MCF 10A (cell line): ENCODE data around the gene WFIKKN2. TPM values are rescaled to one million over a fixed set of nuclear protein-coding genes. Genes with fewer than 3 reads are reported as not detected.

Source experiments
- BruUV-seq: library from RNA; stranded (reverse); fragments of 400-500 nt; replicated peaks from 2 replicates; lab custom pipeline; 2021; lab: Mats Ljungman, UMichigan
- CTCF ChIA-PET: fragments of 300-600 bp; sonication (Branson Sonifier 250); formaldehyde crosslinking; extraction: SDS; loops from one replicate; lab custom pipeline; 2021; ENCODE audit warnings: antibody characterized with exemption, inconsistent platforms; lab: Yijun Ruan, JAX
- POLR2A ChIA-PET: fragments of 300-600, 350-650 bp; sonication (Branson Sonifier 250); formaldehyde crosslinking; extraction: SDS; loops from one replicate; lab custom pipeline; 2020; ENCODE audit warnings: antibody characterized with exemption, inconsistent platforms; lab: Yijun Ruan, JAX
- DNase-seq: peaks from one replicate; pipeline ENCODE4 v3.0.0-alpha.2; 2018; ENCODE audit not compliant: unreplicated experiment
- H3K27ac Mint-ChIP-seq: one replicate; pipeline ENCODE4 v1.8.0; 2022; ENCODE audit warnings: mild to moderate bottlenecking, low read depth, mixed read lengths; ENCODE audit not compliant: unreplicated experiment
- H3K27me3 Mint-ChIP-seq: one replicate; pipeline ENCODE4 v1.8.0; 2022; ENCODE audit warnings: mixed read lengths; ENCODE audit not compliant: insufficient read depth, unreplicated experiment
- H3K36me3 Mint-ChIP-seq: one replicate; pipeline ENCODE4 v1.8.0; 2022; ENCODE audit warnings: mild to moderate bottlenecking, moderate library complexity, mixed read lengths; ENCODE audit not compliant: insufficient read depth, unreplicated experiment
- H3K4me1 Mint-ChIP-seq: one replicate; pipeline ENCODE4 v1.8.0; 2022; ENCODE audit warnings: mixed read lengths; ENCODE audit not compliant: insufficient read depth, unreplicated experiment
- H3K4me3 Mint-ChIP-seq: one replicate; pipeline ENCODE4 v1.8.0; 2022; ENCODE audit warnings: mild to moderate bottlenecking, moderate library complexity, mixed read lengths; ENCODE audit not compliant: unreplicated experiment
- H3K9me3 Mint-ChIP-seq: one replicate; pipeline ENCODE4 v1.8.0; 2022; ENCODE audit warnings: mixed read lengths; ENCODE audit not compliant: unreplicated experiment
- intact Hi-C: fragments of 100-400 bp; cut with micrococcal nuclease; formaldehyde crosslinking; loops from 2 replicates; pipeline ENCODE4 v1.14.1; 2022
- total RNA-seq: library from RNA; stranded (reverse); gene quantifications from 2 replicates; pipeline ENCODE4 v1.2.3, GENCODE V29; 2022
- TF ChIP-seq, protein P1 (sequence below): fragments of 200-600 bp; IDR thresholded peaks from one replicate; pipeline ENCODE4 v1.8.0; 2022; ENCODE audit warnings: antibody characterized with exemption, mild to moderate bottlenecking; ENCODE audit not compliant: unreplicated experiment

WFIKKN2 gene
- total RNA-seq, 1 experiment from 2014 or later, result not detected

DNA sequence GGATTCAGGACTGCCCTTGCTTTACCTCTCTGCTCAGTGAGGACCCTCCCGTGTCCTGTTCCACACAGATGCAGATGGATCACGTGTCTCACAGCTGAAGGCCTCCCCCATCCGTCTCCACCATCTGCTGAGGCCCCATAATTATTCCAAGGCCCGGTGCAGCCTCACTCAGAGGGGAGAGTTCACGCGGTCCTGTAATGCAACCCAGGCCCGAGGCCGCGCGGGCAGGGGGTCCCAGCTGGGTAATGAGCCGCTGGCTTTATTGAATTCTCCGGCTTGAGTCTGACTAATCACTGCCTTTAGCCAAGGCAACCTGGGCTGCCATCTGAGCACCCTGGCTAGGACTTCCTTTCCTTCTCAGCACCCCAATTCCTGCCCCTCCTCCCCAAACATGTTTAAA, 4.4 kb upstream of the WFIKKN2 start:
- CTCF ChIA-PET, result interaction anchor here (1.4 to 1.8 kb wide), 3 partner anchors 14 to 48 kb away, joined by 4 to 8 read pairs (median 7); no protein-coding TSS in a partner anchor
- no TSS peak for BruUV-seq
- no peak for DNase-seq
- intact Hi-C loops, result no loop called here
- H3K36me3 Mint-ChIP-seq, result no peaks in the 10 kb centered on the region
- no peaks in the 10 kb centered on the region for H3K27me3 Mint-ChIP-seq
- POLR2A ChIA-PET, result no interaction called here
- H3K4me3 Mint-ChIP-seq, result no peak overlapping the region
- H3K27ac Mint-ChIP-seq, result no peak overlapping the region
- H3K4me1 Mint-ChIP-seq, result no peaks in the 10 kb centered on the region
- TF ChIP-seq, protein P1, sequence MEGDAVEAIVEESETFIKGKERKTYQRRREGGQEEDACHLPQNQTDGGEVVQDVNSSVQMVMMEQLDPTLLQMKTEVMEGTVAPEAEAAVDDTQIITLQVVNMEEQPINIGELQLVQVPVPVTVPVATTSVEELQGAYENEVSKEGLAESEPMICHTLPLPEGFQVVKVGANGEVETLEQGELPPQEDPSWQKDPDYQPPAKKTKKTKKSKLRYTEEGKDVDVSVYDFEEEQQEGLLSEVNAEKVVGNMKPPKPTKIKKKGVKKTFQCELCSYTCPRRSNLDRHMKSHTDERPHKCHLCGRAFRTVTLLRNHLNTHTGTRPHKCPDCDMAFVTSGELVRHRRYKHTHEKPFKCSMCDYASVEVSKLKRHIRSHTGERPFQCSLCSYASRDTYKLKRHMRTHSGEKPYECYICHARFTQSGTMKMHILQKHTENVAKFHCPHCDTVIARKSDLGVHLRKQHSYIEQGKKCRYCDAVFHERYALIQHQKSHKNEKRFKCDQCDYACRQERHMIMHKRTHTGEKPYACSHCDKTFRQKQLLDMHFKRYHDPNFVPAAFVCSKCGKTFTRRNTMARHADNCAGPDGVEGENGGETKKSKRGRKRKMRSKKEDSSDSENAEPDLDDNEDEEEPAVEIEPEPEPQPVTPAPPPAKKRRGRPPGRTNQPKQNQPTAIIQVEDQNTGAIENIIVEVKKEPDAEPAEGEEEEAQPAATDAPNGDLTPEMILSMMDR, result no peak
- H3K9me3 Mint-ChIP-seq, result no peaks in the 10 kb centered on the region

DNA sequence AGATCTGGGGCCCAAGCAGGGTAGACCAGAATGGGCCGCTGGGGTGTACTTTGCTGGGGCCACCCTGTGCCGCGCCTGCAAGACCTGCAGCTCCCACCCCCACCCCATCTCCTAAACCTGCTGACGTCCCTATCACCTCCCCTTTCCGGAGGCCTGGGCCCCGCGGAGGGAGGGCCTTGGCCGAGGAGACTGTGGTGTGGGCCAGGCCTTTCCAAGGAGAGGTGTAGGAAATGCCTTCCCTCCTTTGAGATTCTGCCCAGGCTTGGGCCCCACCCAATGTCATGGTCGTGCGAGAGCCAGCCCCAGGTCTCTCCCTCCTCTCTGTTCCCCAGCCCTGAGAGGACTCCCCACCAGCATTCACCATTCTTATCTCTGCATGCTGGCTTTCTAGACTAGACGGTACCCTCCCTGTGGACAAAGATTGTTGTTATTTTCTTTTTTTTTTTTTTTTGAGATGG, 3.9 kb upstream of the WFIKKN2 start:
- intact Hi-C loops, result no loop called here
- no peak overlapping the region for H3K4me3 Mint-ChIP-seq
- DNase-seq, result no peak
- H3K9me3 Mint-ChIP-seq, result no peaks in the 10 kb centered on the region
- H3K36me3 Mint-ChIP-seq, result no peaks in the 10 kb centered on the region
- CTCF ChIA-PET, result interaction anchor here (1.8 to 4.6 kb wide), 2 partner anchors 14 to 48 kb away, joined by 4 to 38 read pairs; no protein-coding TSS in a partner anchor
- TF ChIP-seq, protein P1, result no peak
- POLR2A ChIA-PET, result no interaction called here
- no TSS peak for BruUV-seq
- no peaks in the 10 kb centered on the region for H3K27me3 Mint-ChIP-seq
- H3K4me1 Mint-ChIP-seq, result no peaks in the 10 kb centered on the region
- H3K27ac Mint-ChIP-seq, result no peak overlapping the region

DNA sequence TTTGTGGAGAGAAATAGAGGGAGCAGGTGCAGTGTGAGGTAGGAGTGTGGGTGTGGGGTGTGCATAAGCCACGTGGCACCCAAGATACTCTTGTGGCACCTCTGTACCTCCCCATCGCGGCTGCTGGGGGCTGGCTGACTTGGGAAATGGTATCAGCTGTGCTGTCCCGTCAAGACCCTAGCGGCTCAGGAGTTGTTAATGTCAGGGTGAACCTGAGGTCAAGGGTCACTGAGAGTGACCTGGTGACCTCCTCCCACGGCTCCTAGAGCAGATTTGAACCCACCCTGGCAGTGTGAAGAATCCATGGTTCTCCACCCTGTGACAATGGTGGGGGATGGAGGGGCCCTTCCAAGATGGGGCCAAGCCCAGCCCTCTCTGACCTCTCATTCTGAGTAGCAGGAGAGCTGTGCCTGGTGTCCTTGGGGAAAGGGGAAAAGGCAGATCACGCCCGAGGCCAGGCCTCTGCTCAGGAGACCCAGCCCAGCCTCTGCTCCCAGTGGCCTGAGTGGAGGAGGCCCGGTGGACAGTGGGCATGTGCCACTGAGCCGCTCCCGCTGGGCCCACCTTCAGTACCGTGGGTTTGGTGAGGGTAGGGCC, 3.0 kb upstream of the WFIKKN2 start:
- ChIA-PET CTCF (interaction anchor here (0.7 to 4.6 kb wide), 3 partner anchors 9 to 49 kb away, joined by 3 to 38 read pairs (median 3); no protein-coding TSS in a partner anchor), POLR2A (no interaction called here)
- no peaks in the 10 kb centered on the region for H3K36me3 Mint-ChIP-seq
- H3K27me3 Mint-ChIP-seq, result no peaks in the 10 kb centered on the region
- no peaks in the 10 kb centered on the region for H3K4me1 Mint-ChIP-seq
- TF ChIP-seq, protein P1, result no peak
- no peak overlapping the region for H3K4me3 Mint-ChIP-seq
- H3K27ac Mint-ChIP-seq, result no peak overlapping the region
- no peak for DNase-seq
- no peaks in the 10 kb centered on the region for H3K9me3 Mint-ChIP-seq
- BruUV-seq, result no TSS peak
- intact Hi-C loops, result no loop called here

DNA sequence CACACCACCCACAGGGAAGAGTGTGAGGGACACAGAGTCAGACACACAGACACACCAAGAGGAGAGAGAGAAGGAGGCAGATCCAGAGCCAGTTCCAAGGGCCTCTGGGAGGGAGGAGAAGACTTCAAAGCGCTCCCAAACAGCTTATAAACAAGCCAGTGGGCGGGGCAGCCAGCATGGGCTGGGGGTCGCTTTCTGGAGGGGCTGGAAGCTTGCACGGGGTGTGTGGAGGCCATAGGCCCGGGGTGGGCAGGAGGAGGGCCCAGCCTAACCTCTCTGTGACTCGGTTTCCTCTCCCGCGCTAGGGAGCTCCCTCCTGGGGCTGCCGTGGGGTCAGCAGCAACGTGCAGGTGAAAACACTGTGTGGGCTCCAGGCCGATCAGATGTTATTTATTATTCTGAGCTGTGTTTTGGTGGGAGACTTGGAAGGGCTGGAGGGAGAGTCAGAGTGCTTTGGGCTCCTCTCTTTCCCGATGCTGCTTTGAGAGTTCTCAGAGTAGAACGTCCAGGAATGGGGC, 2.5 kb upstream of the WFIKKN2 start:
- Mint-ChIP-seq H3K9me3 (no peaks in the 10 kb centered on the region), H3K4me1 (no peaks in the 10 kb centered on the region), H3K27ac (no peak overlapping the region), H3K36me3 (no peaks in the 10 kb centered on the region), H3K4me3 (no peak overlapping the region), H3K27me3 (no peaks in the 10 kb centered on the region)
- intact Hi-C loops, result no loop called here
- POLR2A ChIA-PET, result no interaction called here
- TF ChIP-seq, protein P1, result no peak
- CTCF ChIA-PET, result interaction anchor here (0.7 to 4.6 kb wide), 3 partner anchors 8 to 49 kb away, joined by 3 to 38 read pairs (median 3); no protein-coding TSS in a partner anchor
- no peak for DNase-seq
- no TSS peak for BruUV-seq
